Measurements from ENCODE around the gene RPLP2. TPM values are rescaled to one million over a fixed set of nuclear protein-coding genes. Genes with fewer than 3 reads are reported as not detected.

RPLP2 gene
- total RNA-seq, 1 donor from 2014 or later, result 439 TPM

Other genes starting within 250 kb of the RPLP2 start
- 0.48 TPM for gene LMNTD2, start 249.2 kb upstream of the RPLP2 start, total RNA-seq (ENCODE audit: insufficient read depth, low replicate concordance)
- gene RASSF7, start 249.0 kb upstream of the RPLP2 start, total RNA-seq (ENCODE audit: insufficient read depth, low replicate concordance), result 1.7 TPM
- 31.5 TPM for gene PHRF1, start 233.5 kb upstream of the RPLP2 start, total RNA-seq (ENCODE audit: insufficient read depth, low replicate concordance)
- gene IRF7, start 194.0 kb upstream of the RPLP2 start, total RNA-seq (ENCODE audit: insufficient read depth, low replicate concordance), result 16.6 TPM
- not detected for gene CDHR5, start 185.0 kb upstream of the RPLP2 start, total RNA-seq (ENCODE audit: insufficient read depth, low replicate concordance)
- gene SCT, start 182.8 kb upstream of the RPLP2 start, total RNA-seq (ENCODE audit: insufficient read depth, low replicate concordance), result not detected
- gene DRD4, start 172.7 kb upstream of the RPLP2 start, total RNA-seq (ENCODE audit: insufficient read depth, low replicate concordance), result not detected
- gene DEAF1, start 114.7 kb upstream of the RPLP2 start, total RNA-seq (ENCODE audit: insufficient read depth, low replicate concordance), result 54.9 TPM
- 7.7 TPM for gene TMEM80, start 114.2 kb upstream of the RPLP2 start, total RNA-seq (ENCODE audit: insufficient read depth, low replicate concordance)
- 28.6 TPM for gene EPS8L2, start 103.7 kb upstream of the RPLP2 start, total RNA-seq (ENCODE audit: insufficient read depth, low replicate concordance)
- gene TALDO1, start 62.5 kb upstream of the RPLP2 start, total RNA-seq (ENCODE audit: insufficient read depth, low replicate concordance), result 76.1 TPM
- 26.2 TPM for gene GATD1, start 32.5 kb upstream of the RPLP2 start, total RNA-seq (ENCODE audit: insufficient read depth, low replicate concordance)
- 1.4 TPM for gene CEND1, start 19.9 kb upstream of the RPLP2 start, total RNA-seq (ENCODE audit: insufficient read depth, low replicate concordance)
- 2.2 TPM for gene SLC25A22, start 11.7 kb upstream of the RPLP2 start, total RNA-seq (ENCODE audit: insufficient read depth, low replicate concordance)
- gene PIDD1, start 4.7 kb upstream of the RPLP2 start, total RNA-seq (ENCODE audit: insufficient read depth, low replicate concordance), result 19.3 TPM
- 6.7 TPM for gene PNPLA2, start 8.9 kb downstream of the RPLP2 start, total RNA-seq (ENCODE audit: insufficient read depth, low replicate concordance)
- gene CRACR2B, start 18.0 kb downstream of the RPLP2 start, total RNA-seq (ENCODE audit: insufficient read depth, low replicate concordance), result 3.1 TPM
- gene CD151, start 23.0 kb downstream of the RPLP2 start, total RNA-seq (ENCODE audit: insufficient read depth, low replicate concordance), result 159 TPM
- 14.0 TPM for gene POLR2L, start 32.6 kb downstream of the RPLP2 start, total RNA-seq (ENCODE audit: insufficient read depth, low replicate concordance)
- gene TSPAN4, start 32.9 kb downstream of the RPLP2 start, total RNA-seq (ENCODE audit: insufficient read depth, low replicate concordance), result 43.8 TPM
- gene CHID1, start 100.8 kb downstream of the RPLP2 start, total RNA-seq (ENCODE audit: insufficient read depth, low replicate concordance), result 69.6 TPM
- gene AP2A2, start 115.9 kb downstream of the RPLP2 start, total RNA-seq (ENCODE audit: insufficient read depth, low replicate concordance), result 24.1 TPM
- gene MUC6, start 226.8 kb downstream of the RPLP2 start, total RNA-seq (ENCODE audit: insufficient read depth, low replicate concordance), result 0.24 TPM